HG02938 (cell line): Measurements from ENCODE around the gene POLR1E.
"Not testable (repeated sequence)": the region's sequence is repeated elsewhere in the genome, so short reads cannot be mapped to it uniquely, and the experiment has no call there.

Source experiments
- ATAC-seq: cut with Tn5 transposase; IDR thresholded peaks from one replicate; pipeline ENCODE4 v1.9.1; 2021; ENCODE audit warnings: mild to moderate bottlenecking, moderate library complexity; ENCODE audit not compliant: unreplicated experiment

Gene POLR1E

DNA sequence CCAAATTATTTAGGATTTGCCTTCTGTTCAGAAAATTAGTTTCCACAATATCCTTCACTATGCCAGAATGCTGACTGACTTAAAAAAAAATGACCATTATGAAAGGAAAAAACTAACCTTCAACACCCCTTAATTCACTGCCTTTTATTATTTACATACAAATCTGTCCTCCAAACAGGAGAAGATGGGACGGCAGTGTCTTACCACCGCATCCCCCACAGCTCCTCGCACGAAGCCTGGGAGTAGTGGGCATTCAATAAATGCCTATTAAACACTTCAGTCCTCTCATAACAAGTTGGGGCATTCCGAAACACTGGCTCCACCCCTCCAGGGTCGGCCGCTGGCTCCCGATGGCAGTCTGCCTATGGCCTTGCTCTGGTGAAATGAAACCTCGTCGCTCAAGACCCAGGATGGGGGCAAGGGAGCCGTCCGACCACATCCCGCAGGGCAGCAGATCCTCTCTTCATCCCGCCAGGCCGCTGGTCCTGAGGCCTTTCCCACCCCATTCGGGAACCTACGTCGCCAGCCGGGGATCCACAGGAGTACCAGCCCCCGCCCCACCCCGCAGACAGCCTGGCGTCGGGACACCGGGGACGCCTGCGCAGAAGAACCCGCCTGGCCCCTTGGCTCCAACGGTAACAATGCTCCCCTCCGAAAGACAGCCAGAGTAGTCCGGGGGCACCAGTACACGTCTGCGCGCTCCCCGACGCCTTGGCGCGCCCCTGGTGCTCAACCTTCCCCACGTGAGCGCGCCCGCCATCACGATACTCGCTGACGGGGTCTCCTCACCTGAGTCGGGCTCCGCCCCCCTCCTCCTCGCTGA lies 21.1 kb upstream of the POLR1E start:
- ATAC-seq = peak; percentile 29

DNA sequence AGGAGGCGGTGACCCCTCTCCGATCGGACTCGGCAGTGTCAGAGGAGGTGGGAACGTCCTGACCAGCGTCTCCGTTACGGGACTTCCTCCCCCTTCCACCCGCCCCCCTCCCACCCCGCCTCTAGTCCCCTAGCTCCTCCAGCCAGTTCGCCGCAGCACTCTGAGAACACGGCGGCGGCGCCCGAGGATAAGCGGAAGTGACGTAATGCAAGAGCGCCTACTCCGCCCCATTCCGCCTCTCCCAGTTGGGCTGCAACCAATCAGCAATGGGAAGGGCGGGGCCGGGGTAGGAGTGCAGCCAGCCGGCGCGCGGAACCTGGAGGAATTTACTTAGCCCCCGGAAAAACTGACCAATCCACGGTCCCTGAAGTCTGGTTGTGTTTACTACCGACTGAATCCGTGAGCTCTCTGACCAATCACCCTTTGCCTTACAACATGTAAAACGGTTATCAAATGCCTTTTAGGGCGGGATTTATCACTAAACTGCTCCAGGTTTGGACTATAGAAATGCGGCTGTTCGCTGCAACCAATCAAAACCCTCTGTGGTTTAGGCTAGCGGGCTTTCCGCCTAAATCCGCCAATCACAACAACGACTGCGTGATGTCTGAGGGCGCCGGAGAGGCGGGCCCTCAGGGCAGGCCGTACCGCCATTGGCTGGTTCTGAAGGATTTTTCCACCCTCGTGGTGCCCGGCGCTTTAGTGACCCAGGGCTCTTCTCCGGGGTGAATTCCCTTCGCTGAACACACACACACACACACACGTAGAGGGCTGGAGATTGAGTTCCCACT lies 20.3 kb upstream of the POLR1E start, which contains the start of gene ZBTB5:
ZBTB5 (minus strand) TSS at position 202 of the 788 bp plus-strand sequence. CDS start 22,899 bp downstream, outside the sequence.
- peak; percentile 85 for ATAC-seq

DNA sequence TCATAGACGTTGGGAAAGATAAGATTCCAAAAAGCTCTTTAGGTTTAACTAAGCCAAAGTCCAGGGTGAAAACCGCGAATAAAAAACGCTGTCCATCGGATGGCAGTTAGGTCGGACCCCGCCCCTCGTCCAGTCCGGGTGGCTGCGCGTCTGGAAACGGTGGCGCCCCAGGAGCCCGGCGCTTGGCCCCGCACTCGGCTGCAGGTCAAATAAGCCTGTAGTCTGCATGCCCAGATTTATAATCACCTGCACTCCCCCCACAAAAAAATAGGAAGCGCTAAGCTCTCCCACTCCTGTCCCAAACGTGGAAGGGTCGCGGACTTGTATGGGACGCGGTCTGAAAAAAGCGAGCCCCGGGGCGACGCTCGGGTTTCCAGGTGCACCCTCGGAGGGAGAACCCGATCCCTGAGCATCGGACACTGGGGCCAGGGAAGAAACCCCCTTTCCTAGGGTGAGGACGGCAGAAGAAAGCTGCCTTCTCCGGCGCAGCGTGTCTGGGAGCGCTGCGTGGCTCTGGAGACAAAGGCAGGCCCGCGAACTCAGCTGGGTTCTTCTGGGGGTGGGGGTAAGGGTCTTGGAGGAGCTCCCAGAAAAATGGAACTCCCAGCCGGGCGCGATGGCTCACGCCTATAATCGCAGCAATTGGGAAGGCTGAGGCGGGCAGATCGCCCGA lies 19.6 kb upstream of the POLR1E start:
- ATAC-seq = peak; percentile 4

DNA sequence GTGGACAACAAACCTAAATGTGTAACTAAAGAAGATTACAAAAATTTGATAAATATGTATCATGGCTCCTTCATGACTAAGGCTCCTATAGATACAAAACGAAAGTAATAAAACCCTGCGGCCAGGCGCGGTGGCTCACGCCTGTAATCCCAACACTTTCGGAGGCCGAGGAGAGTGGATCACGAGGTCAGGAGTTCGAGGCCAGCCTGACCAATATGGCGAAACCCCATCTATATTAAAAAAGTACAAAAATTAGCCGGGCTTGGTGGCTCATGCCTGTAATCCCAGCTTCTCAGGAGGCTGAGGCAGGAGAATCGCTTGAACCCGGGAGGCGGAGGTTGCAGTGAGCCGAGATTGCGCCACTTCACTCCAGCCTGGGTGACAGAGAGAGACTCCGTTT lies 18.2 kb upstream of the POLR1E start:
- ATAC-seq = not testable (repeated sequence)

DNA sequence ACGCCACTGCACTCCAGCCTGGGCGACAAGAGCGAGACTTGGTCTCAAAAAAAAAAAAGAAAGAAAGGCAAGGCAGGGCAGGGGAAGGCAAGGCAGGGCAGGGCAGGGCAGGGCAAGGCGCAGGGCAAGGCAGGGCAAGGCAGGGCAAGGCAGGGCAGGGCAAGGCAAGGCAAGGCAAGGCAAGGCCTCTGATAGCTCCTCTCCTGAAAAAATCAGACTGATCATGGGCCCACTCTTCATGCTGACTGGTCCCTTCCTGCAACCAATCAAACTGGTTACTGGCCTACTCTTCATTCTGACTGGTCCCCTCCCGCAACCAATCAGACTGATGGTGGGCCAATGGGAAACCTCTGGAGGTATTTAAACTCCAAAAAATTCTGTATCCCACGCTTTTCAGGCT lies 17.1 kb upstream of the POLR1E start:
- ATAC-seq = no peak

DNA sequence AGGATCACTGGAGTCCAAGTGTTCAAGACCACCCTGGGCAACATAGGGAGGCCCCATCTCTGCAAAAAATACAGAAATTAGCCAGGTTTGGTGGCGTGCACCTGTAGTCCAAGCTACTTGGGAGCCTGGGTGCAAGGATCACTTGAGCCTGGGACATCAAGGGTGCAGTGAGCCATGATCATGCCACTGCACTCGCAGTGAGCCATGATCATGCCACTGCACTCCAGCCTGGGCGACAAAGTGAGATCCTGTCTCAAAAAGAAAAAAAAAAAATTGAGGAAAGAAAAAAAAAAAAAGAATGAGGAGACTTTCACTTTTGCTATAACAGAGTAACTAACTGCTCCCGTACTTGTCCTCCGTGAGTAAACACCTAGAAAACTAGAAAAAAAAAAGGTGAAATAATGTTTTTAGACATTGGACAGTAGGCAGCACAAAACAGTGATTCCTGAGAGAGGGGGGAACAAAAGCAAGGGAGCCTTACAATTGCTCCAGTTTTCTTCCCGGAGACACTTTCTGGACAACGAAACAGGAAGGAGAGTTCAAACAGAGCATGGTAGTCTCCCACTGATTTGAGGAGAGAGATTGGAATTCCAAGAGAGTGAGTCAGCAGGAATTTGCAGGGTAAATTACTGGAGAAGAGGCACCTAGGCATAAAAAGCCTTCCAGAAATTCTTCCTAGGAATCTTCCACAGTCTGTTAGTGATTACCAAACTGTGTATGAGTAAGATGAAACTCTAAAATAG lies 13.6 kb upstream of the POLR1E start:
- no peak for ATAC-seq

DNA sequence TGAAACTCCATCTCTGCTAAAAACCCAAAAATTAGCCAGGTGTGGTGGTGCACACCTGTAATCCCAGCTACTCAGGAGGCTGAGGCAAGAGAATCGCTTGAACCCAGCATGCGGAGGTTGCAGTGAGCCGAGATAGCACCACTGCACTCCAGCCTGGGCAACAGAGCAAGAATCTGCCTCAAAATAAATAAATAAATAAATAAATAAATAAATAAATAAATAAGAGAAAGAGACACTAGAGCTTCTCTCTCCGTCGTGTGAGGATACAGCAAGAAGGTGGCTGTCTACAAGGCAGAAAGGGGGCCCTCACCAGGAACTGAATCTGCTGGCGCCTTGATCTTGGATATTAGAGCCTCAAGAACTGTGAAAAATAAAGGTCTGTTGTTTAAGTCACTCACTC lies 11.8 kb upstream of the POLR1E start:
- not testable (repeated sequence) for ATAC-seq

DNA sequence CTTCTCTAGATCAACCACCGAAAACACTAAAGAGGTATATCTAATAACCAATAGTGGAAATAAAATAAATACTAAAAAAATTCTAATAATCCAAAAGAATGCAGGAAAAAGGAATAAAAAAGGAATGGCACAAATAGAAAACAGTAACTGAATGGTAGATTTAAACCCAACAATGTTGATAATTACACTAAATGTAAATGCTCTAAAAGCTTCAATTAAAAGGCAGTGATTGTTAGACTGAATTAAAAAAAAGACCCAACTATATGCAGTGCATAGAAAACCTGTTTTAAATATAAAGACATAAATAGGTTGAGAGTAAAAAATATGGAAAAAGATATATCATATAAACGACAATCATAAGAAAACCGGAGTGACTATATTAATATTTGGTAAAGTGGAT lies 11.3 kb upstream of the POLR1E start:
- ATAC-seq = no peak

DNA sequence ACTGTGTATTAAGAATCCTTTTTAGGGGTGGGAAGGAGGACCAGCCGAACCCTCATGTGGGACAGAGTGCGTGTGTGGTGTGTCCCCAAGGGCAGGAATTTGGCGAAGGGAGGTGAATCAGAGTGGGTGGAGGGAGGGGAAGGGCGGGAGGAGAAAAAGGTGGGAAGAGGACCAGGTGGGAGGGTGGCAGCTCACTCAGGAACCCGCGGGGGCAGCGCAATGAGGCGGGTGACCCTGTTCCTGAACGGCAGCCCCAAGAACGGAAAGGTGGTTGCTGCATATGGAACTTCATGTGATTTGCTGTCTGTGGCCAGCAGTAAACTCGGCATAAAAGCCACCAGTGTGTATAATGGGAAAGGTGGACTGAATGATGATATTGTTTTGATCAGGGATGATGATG lies 8.8 kb upstream of the POLR1E start:
- no peak for ATAC-seq

DNA sequence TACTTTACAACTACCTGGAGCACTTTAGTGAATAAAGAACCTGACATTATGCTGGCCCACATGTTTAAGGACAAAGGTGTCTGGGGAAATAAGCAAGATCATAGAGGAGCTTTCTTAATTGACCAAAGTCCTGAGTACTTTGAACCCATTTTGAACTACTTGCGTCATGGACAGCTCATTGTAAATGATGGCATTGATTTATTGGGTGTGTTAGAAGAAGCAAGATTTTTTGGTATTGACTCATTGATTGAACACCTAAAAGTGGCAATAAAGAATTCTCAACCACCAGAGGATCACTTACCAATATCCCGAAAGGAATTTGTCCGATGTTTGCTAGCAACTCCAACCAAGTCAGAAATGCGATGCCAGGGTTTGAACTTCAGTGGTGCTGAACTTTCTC lies 8.3 kb upstream of the POLR1E start:
- not testable (repeated sequence) for ATAC-seq

DNA sequence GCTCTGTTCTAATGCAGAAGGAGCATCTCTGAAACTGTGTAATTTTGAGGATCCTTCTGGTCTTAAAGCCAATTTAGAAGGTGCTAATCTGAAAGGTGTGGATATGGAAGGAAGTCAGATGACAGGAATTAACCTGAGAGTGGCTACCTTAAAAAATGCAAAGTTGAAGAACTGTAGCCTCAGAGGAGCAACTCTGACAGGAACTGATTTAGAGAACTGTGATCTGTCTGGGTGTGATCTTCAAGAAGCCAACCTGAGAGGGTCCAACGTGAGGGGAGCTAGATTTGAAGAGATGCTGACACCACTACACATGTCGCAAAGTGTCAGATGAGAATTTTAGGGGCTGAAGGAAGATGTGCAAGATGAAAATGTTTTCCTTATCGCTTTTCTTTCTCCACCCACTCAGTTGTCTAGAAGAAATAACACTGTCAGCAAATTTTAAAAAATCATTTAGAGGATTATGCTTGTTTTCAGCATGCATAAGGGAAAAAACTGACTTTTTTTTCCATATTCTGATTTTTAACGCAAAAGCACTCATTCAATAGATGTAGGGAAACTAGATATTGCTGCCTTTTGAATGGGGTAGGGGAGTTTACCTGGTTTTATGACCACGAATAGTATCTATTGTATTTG lies 7.6 kb upstream of the POLR1E start:
- ATAC-seq = not testable (repeated sequence)

DNA sequence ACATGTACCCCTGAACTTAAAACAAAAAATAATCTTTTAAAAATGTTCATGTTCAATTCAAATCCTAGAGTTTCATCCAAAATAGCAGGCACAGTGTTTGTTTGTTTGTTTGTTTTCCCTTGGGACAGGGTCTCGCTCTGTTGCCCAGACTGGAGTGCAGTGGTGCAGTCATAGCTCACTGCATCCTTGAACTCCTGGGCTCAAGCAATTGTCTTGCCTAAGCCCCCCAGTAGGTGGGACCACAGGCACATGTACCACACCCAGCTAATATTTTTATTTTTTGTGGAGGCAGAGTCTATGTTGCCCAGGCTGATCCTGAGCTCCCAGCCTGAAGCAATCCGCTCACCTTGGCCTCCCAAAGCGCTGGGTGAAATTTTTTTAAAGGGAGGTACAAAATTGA lies 5.0 kb upstream of the POLR1E start:
- ATAC-seq = no peak

DNA sequence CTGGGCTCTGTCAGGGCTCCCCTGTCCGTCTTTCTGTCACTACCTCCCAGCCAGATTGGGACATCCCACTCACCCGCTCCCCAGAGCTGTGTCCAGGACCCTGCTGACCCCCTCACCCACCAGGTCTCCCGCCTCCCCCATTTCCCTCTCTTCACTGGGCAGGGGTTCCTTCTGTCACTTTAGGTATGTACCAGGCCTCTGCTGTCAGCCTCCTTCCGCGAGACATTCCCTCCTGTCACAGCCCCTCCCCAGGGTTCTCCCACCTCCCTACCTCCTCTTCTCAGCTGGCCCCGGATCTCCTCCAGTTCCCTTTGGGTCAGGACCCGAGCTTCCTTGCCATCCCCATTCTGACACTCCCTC lies 488 bp downstream of the POLR1E start:
- no peak for ATAC-seq

DNA sequence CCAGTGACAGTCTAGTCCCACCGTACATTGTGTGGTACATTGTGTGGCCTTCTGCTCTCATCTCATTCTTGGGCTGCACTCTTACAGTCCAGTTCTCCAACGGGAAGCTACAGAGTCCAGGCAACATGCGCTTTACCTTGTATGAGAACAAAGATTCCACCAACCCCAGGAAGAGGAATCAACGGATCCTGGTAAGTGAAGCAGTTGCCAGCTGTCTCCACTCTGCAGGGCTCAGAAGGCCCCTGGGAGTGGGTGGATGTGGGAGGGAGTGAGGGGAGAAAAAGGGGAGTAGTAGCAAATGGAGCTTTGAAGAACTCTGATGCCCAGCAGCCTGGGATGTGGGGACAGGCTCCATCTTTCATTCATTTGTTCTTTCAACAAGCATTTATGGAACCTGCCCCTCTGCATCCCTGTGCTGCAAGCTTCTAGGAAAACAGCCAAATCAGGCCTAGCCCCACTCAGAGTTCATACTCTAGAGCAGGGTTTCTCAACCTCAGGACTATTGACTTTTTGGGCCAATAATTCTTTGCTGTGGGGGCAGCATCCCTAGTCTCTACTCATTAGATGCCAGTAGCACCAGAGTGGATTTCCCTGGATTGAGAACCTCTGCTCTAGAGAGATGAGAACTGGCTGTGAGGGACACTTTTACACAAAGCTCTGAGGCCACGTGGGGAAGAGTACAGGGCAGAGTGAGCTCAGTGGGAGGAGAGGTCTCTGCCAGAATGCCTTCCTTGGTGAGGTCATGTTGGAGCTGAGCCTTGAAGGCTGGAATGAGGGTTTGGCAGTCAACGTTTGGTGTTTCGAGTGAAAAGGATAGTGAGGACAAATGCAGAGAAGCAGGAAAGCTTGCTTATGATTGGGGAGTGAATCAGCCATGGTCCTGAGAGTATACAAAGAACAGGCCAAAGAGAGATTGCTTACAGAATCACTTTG lies 1.1 kb downstream of the POLR1E start:
- no peak for ATAC-seq

DNA sequence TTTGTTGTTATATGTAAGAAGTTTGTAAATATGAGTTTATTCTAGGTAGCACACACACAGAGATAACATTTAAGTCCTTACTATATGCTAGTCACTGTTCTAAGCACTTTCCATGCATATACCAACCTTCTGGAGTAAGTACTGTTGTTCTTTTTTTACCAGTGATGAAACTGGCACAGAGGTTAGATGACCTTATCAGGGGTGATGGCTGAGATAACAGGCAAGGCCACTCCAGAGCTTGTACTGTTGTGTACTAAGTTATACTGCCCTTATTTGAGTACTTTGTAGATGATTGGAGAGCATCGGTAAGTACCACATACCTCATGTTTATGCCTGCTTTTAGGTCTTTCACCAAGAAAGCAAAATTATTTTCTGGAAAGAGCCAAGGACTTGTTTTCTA lies 6.2 kb downstream of the POLR1E start:
- ATAC-seq = no peak

DNA sequence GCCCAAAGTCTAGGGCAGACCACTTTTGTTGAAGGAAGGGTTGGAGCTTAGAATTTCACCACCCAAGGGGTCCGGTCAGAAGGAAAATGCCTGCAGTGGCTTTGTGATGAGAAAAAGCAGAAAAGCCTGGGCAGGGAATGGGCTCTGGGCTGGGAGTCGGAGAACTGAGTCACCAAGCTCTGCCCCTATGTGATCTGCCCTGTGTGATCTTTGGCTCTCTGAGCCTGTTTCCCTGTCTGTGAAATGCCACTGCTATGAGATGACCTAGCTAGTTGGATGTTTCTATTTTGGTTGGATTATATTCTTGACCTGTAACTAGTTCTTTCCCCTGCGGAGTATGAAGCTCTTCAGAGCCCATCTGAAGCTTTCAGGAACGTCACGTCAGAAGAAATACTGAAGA lies 9.8 kb downstream of the POLR1E start:
- ATAC-seq = no peak

DNA sequence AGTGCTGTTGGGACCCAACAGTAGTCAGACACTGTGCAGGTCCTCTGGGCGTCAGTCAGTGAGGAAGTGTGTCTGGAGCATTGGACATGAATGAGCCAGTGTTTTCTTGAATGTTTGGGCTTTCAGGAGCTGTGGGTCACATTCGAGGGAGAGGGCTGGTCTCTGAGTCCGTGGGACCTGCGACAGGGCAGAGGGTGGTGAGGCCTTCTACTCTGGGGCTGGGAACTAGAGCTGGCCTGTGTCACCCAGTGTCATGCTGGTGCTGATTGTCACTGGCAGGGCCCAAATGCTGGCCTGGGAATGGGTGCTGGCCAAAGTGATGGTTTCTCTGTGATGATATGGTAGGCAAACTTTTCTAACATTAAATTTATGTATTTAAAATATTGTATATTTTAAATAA lies 10.3 kb downstream of the POLR1E start:
- no peak for ATAC-seq

DNA sequence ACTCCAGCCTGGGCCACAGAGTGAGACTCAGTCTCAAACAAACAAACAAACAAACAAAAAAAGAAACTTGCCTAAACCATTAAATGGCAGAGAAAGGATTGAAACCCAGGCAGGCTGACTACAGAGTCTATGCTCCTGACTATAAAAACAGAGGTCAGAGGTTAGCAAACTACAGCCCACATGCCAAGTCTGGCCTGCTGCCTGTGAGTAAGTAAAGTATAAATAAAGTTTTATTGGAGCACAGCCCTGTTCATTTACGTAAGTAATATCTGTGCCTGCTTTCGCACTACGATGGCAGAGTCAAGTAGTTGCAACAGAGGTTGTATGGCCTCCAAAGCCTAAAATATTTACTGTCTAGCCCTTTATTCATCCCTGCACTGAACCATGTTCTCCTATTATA lies 11.6 kb downstream of the POLR1E start:
- ATAC-seq = no peak

DNA sequence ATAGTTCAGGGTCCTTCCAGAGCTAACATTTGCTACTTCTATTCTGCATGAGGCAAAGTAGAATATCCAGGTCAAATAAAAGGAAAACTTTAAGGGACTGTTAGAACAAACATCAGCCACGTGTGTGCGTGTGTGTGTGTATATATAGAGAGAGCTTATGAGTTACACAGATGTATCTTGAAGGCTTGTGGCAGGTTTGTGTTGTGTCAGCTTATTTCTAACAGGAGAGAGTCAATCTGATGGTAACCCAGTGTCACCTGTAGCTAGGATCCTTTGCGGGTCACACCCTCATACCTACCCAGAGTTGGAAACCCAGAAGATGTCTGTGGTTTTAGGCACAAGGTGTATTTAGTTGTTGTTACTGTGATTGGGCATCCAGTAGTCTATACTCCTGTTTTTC lies 12.7 kb downstream of the POLR1E start:
- ATAC-seq = no peak
